Loucy (cell line): ENCODE results near the gene GUCD1.

ENCODE experiments used
- H2AFZ ChIP-seq: fragments of 200-600 bp; sonication (generic); 2 replicates; pipeline ENCODE4 v1.6.0; 2016; ENCODE audit warnings: antibody characterized with exemption, mild to moderate bottlenecking, low read length, moderate library complexity
- H3F3A ChIP-seq: fragments of 200-600 bp; 2 replicates; pipeline ENCODE4 v1.6.0; 2016; ENCODE audit warnings: antibody characterized with exemption, low read depth, mild to moderate bottlenecking
- H3K27me3 ChIP-seq: fragments of 200-600 bp; sonication (generic); 2 replicates; pipeline ENCODE4 v1.6.1; 2014; ENCODE audit warnings: low read length, mild to moderate bottlenecking; ENCODE audit not compliant: insufficient read depth, poor library complexity, severe bottlenecking
- H3K36me3 ChIP-seq: fragments of 200-600 bp; sonication (generic); 2 replicates; pipeline ENCODE4 v1.6.1; 2016; ENCODE audit warnings: low read length; ENCODE audit not compliant: insufficient read depth
- H3K4me1 ChIP-seq: fragments of 200-600 bp; sonication (generic); 2 replicates; pipeline ENCODE4 v1.5.1; 2014; ENCODE audit warnings: low read length, mild to moderate bottlenecking; ENCODE audit not compliant: insufficient read depth, poor library complexity, severe bottlenecking
- H3K4me2 ChIP-seq: fragments of 200-600 bp; sonication (generic); 2 replicates; pipeline ENCODE4 v1.6.0; 2014; ENCODE audit warnings: antibody characterized with exemption, low read length, low read depth, mild to moderate bottlenecking; ENCODE audit not compliant: poor library complexity, severe bottlenecking
- H3K4me3 ChIP-seq: fragments of 200-600 bp; sonication (generic); 2 replicates; pipeline ENCODE4 v1.5.1; 2014; ENCODE audit warnings: low read length, mild to moderate bottlenecking, mixed read lengths; ENCODE audit not compliant: poor library complexity, severe bottlenecking
- H3K79me2 ChIP-seq: fragments of 200-600 bp; sonication (generic); 2 replicates; pipeline ENCODE4 v1.6.1; 2014; ENCODE audit warnings: low read length; ENCODE audit not compliant: insufficient read depth
- H3K9ac ChIP-seq: fragments of 200-600 bp; sonication (generic); 2 replicates; pipeline ENCODE4 v1.6.0; 2014; ENCODE audit warnings: mild to moderate bottlenecking, low read depth, low read length, moderate library complexity; ENCODE audit not compliant: poor library complexity, severe bottlenecking
- H3K9me2 ChIP-seq: fragments of 200-600 bp; sonication (generic); replicated peaks from 2 replicates; pipeline ENCODE4 v1.6.1; 2016; ENCODE audit warnings: low read depth, low read length, mixed read lengths
- H3K9me3 ChIP-seq: fragments of 200-600 bp; sonication (generic); 2 replicates; pipeline ENCODE4 v1.6.1; 2014; ENCODE audit warnings: mild to moderate bottlenecking, antibody characterized with exemption, low read length, low read depth; ENCODE audit not compliant: insufficient read depth
- H4K20me1 ChIP-seq: fragments of 200-600 bp; sonication (generic); 2 replicates; pipeline ENCODE4 v1.6.0; 2014; ENCODE audit warnings: antibody characterized with exemption, low read length, mild to moderate bottlenecking; ENCODE audit not compliant: insufficient read depth, poor library complexity, severe bottlenecking
- EZH2phosphoT487 ChIP-seq: fragments of 200-600 bp; IDR thresholded peaks from 2 replicates; pipeline ENCODE4 v1.6.1; 2018; ENCODE audit warnings: antibody characterized with exemption, mild to moderate bottlenecking, moderate library complexity, borderline replicate concordance
- TF ChIP-seq, protein P1 (sequence below): fragments of 200-600 bp; sonication (generic); conservative IDR thresholded peaks from 2 replicates; pipeline ENCODE4 v1.5.1; 2014; ENCODE audit warnings: mild to moderate bottlenecking, antibody characterized with exemption, low read length

The GUCD1 gene

GRCh38 chr22:24550902-24551435 is 4.0 kb downstream of the GUCD1 start:
- H3K4me3 ChIP-seq: peak overlapping the region; percentile 17
- no peak for TF ChIP-seq EZH2phosphoT487
- TF ChIP-seq, protein P1, sequence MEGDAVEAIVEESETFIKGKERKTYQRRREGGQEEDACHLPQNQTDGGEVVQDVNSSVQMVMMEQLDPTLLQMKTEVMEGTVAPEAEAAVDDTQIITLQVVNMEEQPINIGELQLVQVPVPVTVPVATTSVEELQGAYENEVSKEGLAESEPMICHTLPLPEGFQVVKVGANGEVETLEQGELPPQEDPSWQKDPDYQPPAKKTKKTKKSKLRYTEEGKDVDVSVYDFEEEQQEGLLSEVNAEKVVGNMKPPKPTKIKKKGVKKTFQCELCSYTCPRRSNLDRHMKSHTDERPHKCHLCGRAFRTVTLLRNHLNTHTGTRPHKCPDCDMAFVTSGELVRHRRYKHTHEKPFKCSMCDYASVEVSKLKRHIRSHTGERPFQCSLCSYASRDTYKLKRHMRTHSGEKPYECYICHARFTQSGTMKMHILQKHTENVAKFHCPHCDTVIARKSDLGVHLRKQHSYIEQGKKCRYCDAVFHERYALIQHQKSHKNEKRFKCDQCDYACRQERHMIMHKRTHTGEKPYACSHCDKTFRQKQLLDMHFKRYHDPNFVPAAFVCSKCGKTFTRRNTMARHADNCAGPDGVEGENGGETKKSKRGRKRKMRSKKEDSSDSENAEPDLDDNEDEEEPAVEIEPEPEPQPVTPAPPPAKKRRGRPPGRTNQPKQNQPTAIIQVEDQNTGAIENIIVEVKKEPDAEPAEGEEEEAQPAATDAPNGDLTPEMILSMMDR: no peak
- peak overlapping the region; percentile 88 for H3K4me2 ChIP-seq
- H3K4me1 ChIP-seq: peaks cover 32% of the 10 kb centered on the region
- no peak overlapping the region for H2AFZ ChIP-seq
- H3K36me3 ChIP-seq: peaks cover 25% of the 10 kb centered on the region; the same call in 1 of the 2 replicates
- peaks cover 4% of the 10 kb centered on the region for H3K27me3 ChIP-seq
- H3K9me3 ChIP-seq: no peaks in the 10 kb centered on the region
- H3K9me2 ChIP-seq: no peaks in the 10 kb centered on the region
- H3K9ac ChIP-seq: peak overlapping the region; percentile 38
- no peaks in the 10 kb centered on the region for H3F3A ChIP-seq
- peaks cover 32% of the 10 kb centered on the region for H4K20me1 ChIP-seq
- H3K79me2 ChIP-seq: peaks cover 69% of the 10 kb centered on the region

DNA sequence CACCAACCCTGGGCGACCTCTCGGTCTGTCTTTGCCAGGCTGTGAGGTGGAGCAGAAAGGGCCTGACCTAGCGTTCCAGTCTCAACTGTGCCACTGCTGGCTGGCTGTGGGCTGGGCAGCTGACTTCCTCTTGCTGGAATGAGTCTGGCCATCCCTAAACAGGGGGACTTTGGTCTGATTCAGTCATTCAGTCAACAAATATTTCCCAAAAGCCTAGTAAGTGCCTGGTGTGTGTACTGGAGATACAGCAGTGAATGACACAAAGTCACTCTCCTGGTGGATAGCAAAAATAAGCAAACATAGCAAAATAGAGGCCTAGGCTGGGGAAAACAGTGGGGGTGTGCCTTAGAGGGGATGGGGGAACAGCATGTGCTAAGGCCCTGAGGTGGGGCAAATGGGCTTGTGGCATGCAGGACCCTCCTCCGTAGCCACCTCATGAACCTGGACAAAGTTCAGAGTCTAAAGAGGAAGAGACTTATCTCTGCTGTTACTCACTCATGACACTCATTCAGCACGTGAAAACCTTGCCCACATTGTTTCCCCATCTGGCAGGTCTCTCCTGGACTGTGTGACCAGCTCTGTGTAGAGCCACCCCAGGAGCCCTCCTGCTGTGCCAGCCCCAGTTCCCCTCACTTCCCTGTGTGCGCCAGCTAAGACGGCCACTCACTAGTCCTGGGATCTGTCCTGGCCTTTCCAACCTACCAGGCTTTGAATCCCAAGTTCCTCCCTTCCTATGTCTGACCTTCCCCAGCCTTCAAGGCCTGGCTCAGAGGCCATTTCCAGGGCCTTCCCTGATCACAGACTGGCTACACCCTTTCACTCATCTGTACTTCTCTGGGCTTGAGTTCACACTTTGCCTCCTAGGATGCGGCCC is 4.7 kb downstream of the GUCD1 start:
- H2AFZ ChIP-seq: no peak overlapping the region
- peaks cover 32% of the 10 kb centered on the region for H3K4me1 ChIP-seq
- H4K20me1 ChIP-seq: peaks cover 31% of the 10 kb centered on the region
- H3K27me3 ChIP-seq: peaks cover 4% of the 10 kb centered on the region
- peak overlapping the region; percentile 88 for H3K4me2 ChIP-seq
- peaks cover 67% of the 10 kb centered on the region for H3K79me2 ChIP-seq
- TF ChIP-seq EZH2phosphoT487: no peak
- TF ChIP-seq, protein P1: no peak
- H3K4me3 ChIP-seq: peak overlapping the region; percentile 17
- peaks cover 25% of the 10 kb centered on the region; the same call in 1 of the 2 replicates for H3K36me3 ChIP-seq
- no peaks in the 10 kb centered on the region for H3K9me3 ChIP-seq
- no peaks in the 10 kb centered on the region for H3K9me2 ChIP-seq
- H3F3A ChIP-seq: no peaks in the 10 kb centered on the region
- H3K9ac ChIP-seq: peak overlapping the region; percentile 38

- Histone ChIP-seq H2AFZ (no peak overlapping the region), H3F3A (no peaks in the 10 kb centered on the region), H3K9ac (no peak overlapping the region), H3K36me3 (peaks cover 36% of the 10 kb centered on the region; the same call in 1 of the 2 replicates), H3K27me3 (no peaks in the 10 kb centered on the region), H3K4me3 (no peak overlapping the region), H3K9me2 (no peaks in the 10 kb centered on the region), H3K4me1 (peaks cover 30% of the 10 kb centered on the region), H4K20me1 (peaks cover 21% of the 10 kb centered on the region), H3K79me2 (peaks cover 55% of the 10 kb centered on the region), H3K4me2 (no peak overlapping the region), H3K9me3 (no peaks in the 10 kb centered on the region)
- TF ChIP-seq EZH2phosphoT487: no peak
- TF ChIP-seq, protein P1: no peak
Measured at GRCh38 chr22:24548812-24549211, 6.1 kb downstream of the GUCD1 start.
